HepG2 (cell line): ENCODE results near the gene ITGB7. TPM values are rescaled to one million over a fixed set of nuclear protein-coding genes. Genes with fewer than 3 reads are reported as not detected.

Source experiments
- AHR ChIP-seq: IDR thresholded peaks from 2 replicates; pipeline ENCODE4 v1.6.1; 2018; ENCODE audit warnings: missing genetic modification reagents, missing compliant biosample characterization
- CBX5 ChIP-seq: sonication (generic); formaldehyde crosslinking; IDR thresholded peaks from 2 replicates; pipeline ENCODE4 v1.4.0; 2020; ENCODE audit warnings: missing genetic modification reagents, borderline replicate concordance
- DMAP1 ChIP-seq: IDR thresholded peaks from 2 replicates; pipeline ENCODE4 v1.6.1; 2016
- HOXA5 ChIP-seq: sonication (generic); formaldehyde crosslinking; IDR thresholded peaks from 2 replicates; pipeline ENCODE4 v1.4.0; 2020; ENCODE audit warnings: missing genetic modification reagents
- MED13 ChIP-seq: sonication (generic); formaldehyde crosslinking; IDR thresholded peaks from 2 replicates; pipeline ENCODE4 v1.5.0; 2020; ENCODE audit warnings: missing genetic modification reagents
- MTA1 ChIP-seq: sonication (generic); formaldehyde crosslinking; IDR thresholded peaks from 2 replicates; pipeline ENCODE4 v1.4.0; 2020; ENCODE audit warnings: missing genetic modification reagents, mild to moderate bottlenecking, borderline replicate concordance
- MYC ChIP-seq: sonication (generic); formaldehyde crosslinking; IDR thresholded peaks from 2 replicates; pipeline ENCODE4 v1.9.0; 2021; ENCODE audit warnings: missing genetic modification reagents, borderline replicate concordance
- NKX3-1 ChIP-seq: sonication (generic); formaldehyde crosslinking; IDR thresholded peaks from 2 replicates; pipeline ENCODE4 v1.5.0; 2020; ENCODE audit warnings: missing genetic modification reagents
- PITX1 ChIP-seq: sonication (generic); formaldehyde crosslinking; IDR thresholded peaks from 2 replicates; pipeline ENCODE4 v1.5.1; 2020; ENCODE audit warnings: mild to moderate bottlenecking, missing genetic modification reagents
- REL ChIP-seq: sonication (generic); formaldehyde crosslinking; conservative IDR thresholded peaks from 2 replicates; pipeline ENCODE4 v1.8.0; 2022; ENCODE audit warnings: mild to moderate bottlenecking, missing genetic modification reagents, moderate library complexity
- SP4 ChIP-seq: sonication (generic); formaldehyde crosslinking; IDR thresholded peaks from 2 replicates; pipeline ENCODE4 v1.8.1; 2023; ENCODE audit warnings: mild to moderate bottlenecking, missing genetic modification reagents
- SPEN ChIP-seq: sonication (generic); formaldehyde crosslinking; IDR thresholded peaks from 2 replicates; pipeline ENCODE4 v1.5.1; 2020; ENCODE audit warnings: low read depth, mild to moderate bottlenecking, missing genetic modification reagents
- THAP11 ChIP-seq: IDR thresholded peaks from 2 replicates; pipeline ENCODE4 v1.6.1; 2016; ENCODE audit warnings: missing biosample characterization, missing genetic modification reagents
- XRCC5 ChIP-seq: fragments of 200-400 bp; formaldehyde crosslinking; optimal IDR thresholded peaks from 2 replicates; pipeline ENCODE3; 2017; ENCODE audit warnings: mild to moderate bottlenecking, low read length
- ZNF124 ChIP-seq: sonication (generic); formaldehyde crosslinking; IDR thresholded peaks from 2 replicates; pipeline ENCODE4 v1.4.0; 2020; ENCODE audit warnings: missing genetic modification reagents
- ZNF234 ChIP-seq: sonication (generic); formaldehyde crosslinking; conservative IDR thresholded peaks from 2 replicates; pipeline ENCODE4 v1.5.1; 2020; ENCODE audit warnings: mild to moderate bottlenecking, missing genetic modification reagents
- ZNF256 ChIP-seq: sonication (generic); formaldehyde crosslinking; conservative IDR thresholded peaks from 2 replicates; pipeline ENCODE4 v1.4.0; 2020; ENCODE audit warnings: missing genetic modification reagents
- ZNF430 ChIP-seq: sonication (generic); formaldehyde crosslinking; IDR thresholded peaks from 2 replicates; pipeline ENCODE4 v1.9.0; 2021; ENCODE audit warnings: mild to moderate bottlenecking, missing genetic modification reagents
- ZNF598 ChIP-seq: sonication (generic); formaldehyde crosslinking; IDR thresholded peaks from 2 replicates; pipeline ENCODE4 v1.5.1; 2020; ENCODE audit warnings: mild to moderate bottlenecking, missing genetic modification reagents, borderline replicate concordance
- ZNF672 ChIP-seq: sonication (generic); formaldehyde crosslinking; IDR thresholded peaks from 2 replicates; pipeline ENCODE4 v1.8.1; 2022; ENCODE audit warnings: missing genetic modification reagents
- ZSCAN20 ChIP-seq: sonication (generic); formaldehyde crosslinking; IDR thresholded peaks from 2 replicates; pipeline ENCODE4 v1.4.0; 2020; ENCODE audit warnings: missing genetic modification reagents, mild to moderate bottlenecking, borderline replicate concordance
- polyA plus RNA-seq, 8 experiments: library from polyadenylated mRNA; depleted of rRNA in 3 of 8; stranded (reverse) in 7 of 8; unstranded in 1 of 8; fragments of >200 nt; fragmentation: Illumina TruSeq in 4 of 8; extraction: Trizol in 4 of 8; gene quantifications; 2 replicates each; pipeline versions ENCODE4 v1.2.1 to v1.2.3, GENCODE V29; 2011 to 2016; ENCODE audit warnings: low read depth in 4 of 8, missing spikeins in 1 of 8, mixed read lengths in 1 of 8; ENCODE audit not compliant: insufficient read depth in 1 of 8
- total RNA-seq, 5 experiments: library from RNA; depleted of rRNA; stranded (reverse); fragments of >200 nt; fragmentation: Illumina TruSeq; extraction: Trizol; gene quantifications; 2 replicates each; pipeline ENCODE4 v1.2.3, GENCODE V29; 2016; ENCODE audit warnings: low read depth in 1 of 5
- TF ChIP-seq, protein P1 (sequence below): sonication (generic); formaldehyde crosslinking; IDR thresholded peaks from 2 replicates; pipeline ENCODE4 v1.8.0; 2022; ENCODE audit warnings: mild to moderate bottlenecking, missing genetic modification reagents, moderate library complexity
- TF ChIP-seq, protein P2 (sequence below): IDR thresholded peaks from 2 replicates; pipeline ENCODE4 v1.6.1; 2016; ENCODE audit warnings: missing biosample characterization, missing genetic modification reagents, low read depth
- TF ChIP-seq, protein P3 (sequence below): sonication (generic); formaldehyde crosslinking; IDR thresholded peaks from 2 replicates; pipeline ENCODE4 v1.8.0; 2022; ENCODE audit warnings: missing genetic modification reagents, mild to moderate bottlenecking, borderline replicate concordance

Gene ITGB7
- total and polyA plus RNA-seq, 2 of the 13 experiments (the other 11 are each of a cell fraction or from before 2014, with no cell fraction given), result 0.16 to 0.18 TPM

DNA sequence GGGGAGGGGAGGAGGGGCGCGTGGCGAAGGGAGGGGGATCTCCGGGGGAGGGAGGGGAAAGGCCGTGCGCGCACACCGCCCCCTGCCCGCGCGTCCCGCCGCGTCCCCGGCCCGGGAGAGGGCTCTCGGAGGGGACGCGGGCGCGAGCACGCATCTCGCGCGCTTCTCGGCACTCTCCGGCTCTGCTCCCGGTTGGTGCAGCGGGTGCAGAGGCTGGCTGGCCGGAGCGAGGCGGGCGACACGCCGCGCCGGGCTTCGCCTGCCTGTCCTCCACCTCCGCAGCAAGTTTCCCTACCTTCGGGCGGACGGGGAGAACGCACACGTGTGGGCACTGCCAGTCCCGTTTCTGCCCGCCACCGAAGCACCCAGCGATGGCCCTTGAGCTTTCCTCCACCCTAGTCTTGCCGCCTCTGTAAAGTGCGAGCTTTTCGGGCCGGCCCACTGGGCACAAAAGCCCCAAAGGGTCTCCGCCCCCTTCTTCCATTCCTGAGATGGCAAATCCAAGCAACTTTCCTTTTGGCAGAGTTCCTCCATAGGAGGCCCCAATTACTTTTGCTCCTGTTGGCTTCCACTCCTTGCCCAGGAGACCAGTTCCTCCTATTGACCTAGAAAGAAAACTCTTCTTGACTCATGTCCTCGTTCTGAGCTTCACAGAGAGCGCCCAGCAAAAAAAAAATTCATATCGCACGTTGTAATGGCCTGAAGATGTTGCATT is 26.0 kb downstream of the ITGB7 start (continued):
- TF ChIP-seq, protein P1, sequence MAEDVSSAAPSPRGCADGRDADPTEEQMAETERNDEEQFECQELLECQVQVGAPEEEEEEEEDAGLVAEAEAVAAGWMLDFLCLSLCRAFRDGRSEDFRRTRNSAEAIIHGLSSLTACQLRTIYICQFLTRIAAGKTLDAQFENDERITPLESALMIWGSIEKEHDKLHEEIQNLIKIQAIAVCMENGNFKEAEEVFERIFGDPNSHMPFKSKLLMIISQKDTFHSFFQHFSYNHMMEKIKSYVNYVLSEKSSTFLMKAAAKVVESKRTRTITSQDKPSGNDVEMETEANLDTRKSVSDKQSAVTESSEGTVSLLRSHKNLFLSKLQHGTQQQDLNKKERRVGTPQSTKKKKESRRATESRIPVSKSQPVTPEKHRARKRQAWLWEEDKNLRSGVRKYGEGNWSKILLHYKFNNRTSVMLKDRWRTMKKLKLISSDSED, result no peak
- no peak for TF ChIP-seq CBX5
- TF ChIP-seq ZNF256, result no peak
- peak; percentile 31; the same call in 1 of the 2 replicates for TF ChIP-seq DMAP1 (CRISPR knock-in tag)
- TF ChIP-seq REL (CRISPR knock-in tag), result peak; percentile 74; the same call in 1 of the 2 replicates
- peak; percentile 11; the same call in 1 of the 2 replicates for TF ChIP-seq THAP11 (CRISPR knock-in tag)
- TF ChIP-seq, protein P2, sequence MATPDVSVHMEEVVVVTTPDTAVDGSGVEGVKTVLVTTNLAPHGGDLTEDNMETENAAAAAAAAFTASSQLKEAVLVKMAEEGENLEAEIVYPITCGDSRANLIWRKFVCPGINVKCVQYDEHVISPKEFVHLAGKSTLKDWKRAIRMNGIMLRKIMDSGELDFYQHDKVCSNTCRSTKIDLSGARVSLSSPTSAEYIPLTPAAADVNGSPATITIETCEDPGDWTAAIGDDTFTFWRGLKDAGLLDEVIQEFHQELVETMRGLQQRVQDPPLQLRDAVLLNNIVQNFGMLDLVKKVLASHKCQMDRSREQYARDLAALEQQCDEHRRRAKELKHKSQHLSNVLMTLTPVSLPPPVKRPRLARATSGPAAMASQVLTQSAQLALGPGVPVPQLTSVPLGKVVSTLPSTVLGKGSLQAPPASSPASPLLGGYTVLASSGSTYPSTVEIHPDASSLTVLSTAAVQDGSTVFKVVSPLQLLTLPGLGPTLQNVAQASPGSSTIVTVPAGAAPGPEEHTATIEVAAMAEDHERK (CRISPR knock-in tag), result peak; percentile 70
- TF ChIP-seq AHR, result 0 out of 2 replicates have a peak, but pooled peaks have one; percentile 27
- TF ChIP-seq ZNF672 (CRISPR knock-in tag), result no peak
- TF ChIP-seq ZSCAN20 (CRISPR knock-in tag), result peak; percentile 23; the same call in 1 of the 2 replicates
- no peak for TF ChIP-seq XRCC5
- peak; percentile 57; the same call in 1 of the 2 replicates for TF ChIP-seq SP4
- no peak for TF ChIP-seq MTA1 (CRISPR knock-in tag)
- TF ChIP-seq ZNF598 (CRISPR knock-in tag), result no peak
- TF ChIP-seq ZNF234 (CRISPR knock-in tag), result no peak
- 0 out of 2 replicates have a peak, but pooled peaks have one; percentile 3 for TF ChIP-seq NKX3-1 (CRISPR knock-in tag)
- TF ChIP-seq MYC (CRISPR knock-in tag), result peak; percentile 47; the same call in 1 of the 2 replicates
- 0 out of 2 replicates have a peak, but pooled peaks have one; percentile 10 for TF ChIP-seq PITX1 (CRISPR knock-in tag)
- TF ChIP-seq, protein P3, sequence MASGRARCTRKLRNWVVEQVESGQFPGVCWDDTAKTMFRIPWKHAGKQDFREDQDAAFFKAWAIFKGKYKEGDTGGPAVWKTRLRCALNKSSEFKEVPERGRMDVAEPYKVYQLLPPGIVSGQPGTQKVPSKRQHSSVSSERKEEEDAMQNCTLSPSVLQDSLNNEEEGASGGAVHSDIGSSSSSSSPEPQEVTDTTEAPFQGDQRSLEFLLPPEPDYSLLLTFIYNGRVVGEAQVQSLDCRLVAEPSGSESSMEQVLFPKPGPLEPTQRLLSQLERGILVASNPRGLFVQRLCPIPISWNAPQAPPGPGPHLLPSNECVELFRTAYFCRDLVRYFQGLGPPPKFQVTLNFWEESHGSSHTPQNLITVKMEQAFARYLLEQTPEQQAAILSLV (CRISPR knock-in tag), result 0 out of 2 replicates have a peak, but pooled peaks have one; percentile 19
- TF ChIP-seq ZNF124, result 0 out of 2 replicates have a peak, but pooled peaks have one; percentile 6
- peak; percentile 85 for TF ChIP-seq HOXA5
- peak; percentile 7; the same call in 1 of the 2 replicates for TF ChIP-seq ZNF430
- 0 out of 2 replicates have a peak, but pooled peaks have one; percentile 14 for TF ChIP-seq MED13
- peak; percentile 19; the same call in 1 of the 2 replicates for TF ChIP-seq SPEN (CRISPR knock-in tag)
